Stomach (tissue), 9 donors: ENCODE results near the gene ENTPD2. TPM values are rescaled to one million over a fixed set of nuclear protein-coding genes. Genes with fewer than 3 reads are reported as not detected.

Experiments
- DNase-seq, 2 donors: peaks; one replicate each; pipeline versions ENCODE4 v3.0.0 to v3.0.0-alpha.2; 2013 to 2019
- H3K27ac ChIP-seq, 5 donors: fragments of 200-600 bp in 4 of 5; sonication (generic) in 4 of 5; one replicate each; pipeline ENCODE4 v1.5.1; 2013 to 2019; ENCODE audit warnings: mild to moderate bottlenecking in 1 of 5, moderate library complexity in 1 of 5
- H3K27me3 ChIP-seq, 3 donors: fragments of 200-600 bp; sonication (generic); one replicate each; pipeline ENCODE4 v1.5.1; 2017 to 2019; ENCODE audit warnings: mixed run types in 1 of 3
- H3K36me3 ChIP-seq, 4 donors: fragments of 200-600 bp; sonication (generic); 1 replicate in 3 of 4; 2 replicates in 1 of 4; pipeline ENCODE4 v1.5.1; 2016 to 2019
- H3K4me1 ChIP-seq, 4 donors: fragments of 200-600 bp; sonication (generic); one replicate each; pipeline ENCODE4 v1.5.1; 2016 to 2019
- H3K4me3 ChIP-seq, 4 donors: fragments of 200-600 bp; sonication (generic) in 3 of 4; one replicate each; pipeline ENCODE4 v1.5.1; 2016 to 2019; ENCODE audit warnings: mild to moderate bottlenecking in 1 of 4
- H3K9me3 ChIP-seq, 4 donors: fragments of 200-600 bp; sonication (generic); one replicate each; pipeline ENCODE4 v1.5.1; 2016 to 2019
- EP300 ChIP-seq: sonication (generic); formaldehyde crosslinking; IDR thresholded peaks from one replicate; pipeline ENCODE4 v1.6.1; 2017; ENCODE audit warnings: antibody characterized with exemption
- POLR2A ChIP-seq, 4 donors: fragments of 450-650 bp; IDR thresholded peaks; one replicate each; pipeline ENCODE4 v1.6.1; 2016; ENCODE audit warnings: antibody characterized with exemption in 4 of 4, control low read depth in 2 of 4, mild to moderate bottlenecking in 1 of 4, moderate library complexity in 1 of 4
- POLR2AphosphoS5 ChIP-seq, 3 donors: sonication (generic); formaldehyde crosslinking; IDR thresholded peaks; one replicate each; pipeline ENCODE4 v1.6.1; 2016; ENCODE audit warnings: antibody characterized with exemption in 3 of 3
- WGBS, 5 donors: extraction: QIAGEN DNeasy Blood & Tissue Kit in 3 of 5; methylation state at CpG; one replicate each; pipeline versions ENCODE4 v1.1.5 to v1.1.7; 2013 to 2018; 5-methylcytosine and 5-hydroxymethylcytosine counted together
- intact Hi-C: fragments of 100-400 bp; cut with DNase I; formaldehyde crosslinking; loops from one replicate; pipeline ENCODE4 v1.15.1; 2023; ENCODE audit warnings: low total_unique reads
- polyA plus RNA-seq, 3 donors: library from polyadenylated mRNA; stranded (reverse); fragments of 200-250 nt; gene quantifications; one replicate each; pipeline ENCODE4 v1.2.3, GENCODE V29; 2013
- total RNA-seq, 5 donors: library from RNA; depleted of rRNA; stranded (reverse); fragments of >200 nt; gene quantifications; one replicate each; pipeline versions ENCODE4 v1.1.0 to v1.2.3, GENCODE V29; 2014 to 2016
- TF ChIP-seq, protein P1 (sequence below), 7 experiments: fragments of 450-650 bp in 4 of 7; fragments of 200-600 bp in 3 of 7; sonication (generic) in 3 of 7; IDR thresholded peaks; one replicate each; pipeline ENCODE4 v1.5.1; 2016 to 2019; ENCODE audit warnings: antibody characterized with exemption in 7 of 7, control low read depth in 2 of 7, mild to moderate bottlenecking in 1 of 7
- donor health status: healthy with polysubstance abuse.
- donor health status: Bipolar disorder and iron deficiency.
- donor health status: healthy.

Gene ENTPD2
- total and polyA plus RNA-seq, 8 donors, result 2.0 to 11.3 (median 3.5) TPM; not detected in 1

DNA sequence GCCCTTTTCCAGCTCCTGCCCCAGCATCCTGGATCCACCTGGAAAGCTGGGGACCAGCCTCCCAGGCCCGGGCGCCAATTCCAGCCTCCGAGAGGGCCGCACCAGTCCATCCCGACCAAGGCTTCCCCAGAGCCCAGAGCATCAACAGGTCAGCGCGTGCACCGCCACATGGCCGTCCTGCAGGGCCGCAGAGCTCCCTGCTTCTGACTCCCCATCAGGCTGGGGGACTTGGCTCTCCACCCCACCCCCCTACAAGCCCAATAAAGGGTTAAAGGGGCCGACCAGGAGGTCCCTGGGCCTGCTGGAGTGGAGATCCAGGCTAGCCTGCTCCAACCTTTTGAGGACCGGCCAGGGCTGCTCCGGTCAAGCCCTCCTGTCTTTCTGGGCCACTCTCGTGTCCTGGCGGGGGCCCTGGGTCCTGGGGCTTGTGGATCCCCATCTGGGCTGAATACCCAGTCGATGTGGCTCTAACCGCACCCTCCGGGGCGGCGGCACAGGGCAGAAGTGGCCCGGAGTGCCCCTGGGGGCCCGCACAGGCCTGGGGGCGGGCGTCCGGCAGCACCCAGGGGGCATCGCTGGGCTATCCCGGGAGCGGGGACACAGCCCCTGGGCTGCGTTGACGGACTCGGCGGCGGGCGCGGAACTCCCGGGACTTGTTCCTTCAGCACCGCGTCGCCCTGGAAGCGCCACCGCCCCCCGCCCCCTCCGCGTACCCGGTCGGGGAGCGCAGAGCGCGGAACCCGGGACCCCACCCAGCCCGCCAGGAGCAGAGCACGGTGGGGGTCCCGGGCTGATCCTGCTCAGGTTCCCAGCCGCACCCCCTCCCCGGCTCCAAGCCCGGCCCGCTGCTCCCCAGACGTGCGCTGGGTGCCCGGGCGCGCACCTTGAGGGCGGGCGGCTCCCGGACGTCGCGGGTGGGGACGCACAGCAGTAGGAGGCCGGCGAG, 590 bp downstream of the ENTPD2 start:
- Histone ChIP-seq H3K4me3 (peak overlapping the region; percentile 46 to 61 (median 50)), H3K27me3 (peaks cover 12 to 68% (median 41%) of the 10 kb centered on the region in 3 donors), H3K27ac (peak overlapping the region; percentile 33 to 79 (median 75)), H3K36me3 (no peaks in the 10 kb centered on the region), H3K9me3 (no peaks in the 10 kb centered on the region), H3K4me1 (peaks cover 41 to 69% (median 63%) of the 10 kb centered on the region in 4 donors)
- intact Hi-C loops, result no loop called here
- TF ChIP-seq, protein P1, sequence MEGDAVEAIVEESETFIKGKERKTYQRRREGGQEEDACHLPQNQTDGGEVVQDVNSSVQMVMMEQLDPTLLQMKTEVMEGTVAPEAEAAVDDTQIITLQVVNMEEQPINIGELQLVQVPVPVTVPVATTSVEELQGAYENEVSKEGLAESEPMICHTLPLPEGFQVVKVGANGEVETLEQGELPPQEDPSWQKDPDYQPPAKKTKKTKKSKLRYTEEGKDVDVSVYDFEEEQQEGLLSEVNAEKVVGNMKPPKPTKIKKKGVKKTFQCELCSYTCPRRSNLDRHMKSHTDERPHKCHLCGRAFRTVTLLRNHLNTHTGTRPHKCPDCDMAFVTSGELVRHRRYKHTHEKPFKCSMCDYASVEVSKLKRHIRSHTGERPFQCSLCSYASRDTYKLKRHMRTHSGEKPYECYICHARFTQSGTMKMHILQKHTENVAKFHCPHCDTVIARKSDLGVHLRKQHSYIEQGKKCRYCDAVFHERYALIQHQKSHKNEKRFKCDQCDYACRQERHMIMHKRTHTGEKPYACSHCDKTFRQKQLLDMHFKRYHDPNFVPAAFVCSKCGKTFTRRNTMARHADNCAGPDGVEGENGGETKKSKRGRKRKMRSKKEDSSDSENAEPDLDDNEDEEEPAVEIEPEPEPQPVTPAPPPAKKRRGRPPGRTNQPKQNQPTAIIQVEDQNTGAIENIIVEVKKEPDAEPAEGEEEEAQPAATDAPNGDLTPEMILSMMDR (IDR thresholded peaks at IDR 0.05), result no peak
- TF ChIP-seq POLR2A (IDR thresholded peaks at IDR 0.05), result no peak
- no peak for TF ChIP-seq EP300
- TF ChIP-seq POLR2AphosphoS5 (IDR thresholded peaks at IDR 0.05), result no peak
- WGBS, 5 donors, result 12 to 39% (median 15%) methylated on average over 33 to 71 of the region's 71 CpGs
- peak in 1 of 2 donors; percentile 58 for DNase-seq

DNA sequence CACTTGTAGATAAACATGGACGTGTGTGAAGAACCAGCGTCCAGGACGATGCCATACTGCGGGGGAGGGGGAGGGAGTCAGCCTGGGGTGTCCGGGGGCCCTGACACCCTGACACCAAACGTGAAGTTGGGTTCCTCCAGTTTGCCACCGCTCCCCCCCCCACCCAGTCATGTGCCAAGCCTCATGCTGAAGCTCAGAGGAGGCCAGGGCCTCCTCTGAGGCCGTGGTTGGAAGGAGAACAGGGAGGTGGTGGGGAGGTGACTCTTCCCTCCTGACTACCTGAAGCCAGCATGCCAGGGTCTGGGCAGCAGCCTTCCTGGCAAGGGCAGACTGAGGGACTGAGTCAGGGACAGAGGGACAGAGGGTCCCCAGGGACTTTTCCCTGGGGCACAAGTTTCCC, 1.6 kb downstream of the ENTPD2 start:
- intact Hi-C loops, result no loop called here
- H3K9me3 ChIP-seq, result no peaks in the 10 kb centered on the region
- H3K4me3 ChIP-seq, result no peak overlapping the region
- H3K27ac ChIP-seq, result no peak overlapping the region
- H3K4me1 ChIP-seq, result peaks cover 41 to 61% (median 59%) of the 10 kb centered on the region in 4 donors
- peaks cover 12 to 78% (median 51%) of the 10 kb centered on the region in 3 donors for H3K27me3 ChIP-seq
- no peak for DNase-seq
- H3K36me3 ChIP-seq, result no peaks in the 10 kb centered on the region
- TF ChIP-seq, protein P1 (IDR thresholded peaks at IDR 0.05), result no peak
- no peak for TF ChIP-seq EP300
- no peak for TF ChIP-seq POLR2A (IDR thresholded peaks at IDR 0.05)
- TF ChIP-seq POLR2AphosphoS5 (IDR thresholded peaks at IDR 0.05), result no peak
- whole genome bisulfite sequencing, 5 donors, result 74 to 92% (median 85%) methylated on average over 7 to 8 of the region's 8 CpGs

DNA sequence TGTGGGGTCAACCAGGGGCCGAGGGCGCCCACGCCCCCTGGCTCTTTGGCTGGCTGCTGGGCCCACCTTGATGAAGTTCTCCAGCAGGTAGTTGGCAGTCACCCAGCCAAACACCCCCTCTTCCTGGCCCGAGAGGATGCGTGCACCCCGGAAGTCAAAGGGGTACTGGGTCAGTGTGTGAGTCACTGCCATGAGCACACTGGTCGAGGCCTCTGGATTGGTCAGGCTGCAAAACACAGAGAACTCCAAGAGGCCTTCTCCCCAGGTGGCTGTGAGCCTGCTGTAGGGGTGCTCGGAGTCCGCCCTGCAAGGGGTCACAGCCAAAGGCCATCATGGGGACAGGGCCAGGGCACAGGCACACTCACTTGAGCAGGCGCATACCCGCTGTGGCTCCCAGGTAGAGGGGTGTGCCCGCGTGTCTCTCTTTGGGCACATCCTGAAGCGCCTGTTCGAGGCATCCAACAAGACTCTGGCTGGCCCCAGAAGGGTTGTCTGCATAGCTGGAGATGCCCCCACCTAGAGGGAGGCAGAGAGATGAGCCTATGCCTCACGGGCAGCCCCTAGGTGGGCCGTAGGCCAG, 2.6 kb downstream of the ENTPD2 start:
- Histone ChIP-seq H3K27me3 (peaks cover 12 to 89% (median 59%) of the 10 kb centered on the region in 3 donors), H3K36me3 (no peaks in the 10 kb centered on the region), H3K9me3 (no peaks in the 10 kb centered on the region), H3K27ac (no peak overlapping the region), H3K4me1 (peaks cover 47 to 59% (median 58%) of the 10 kb centered on the region in 4 donors), H3K4me3 (no peak overlapping the region)
- 89 to 100% (median 91%) methylated on average over 7 to 17 of the region's 17 CpGs for WGBS, 5 donors
- intact Hi-C loops, result no loop called here
- DNase-seq, result no peak
- TF ChIP-seq, protein P1 (IDR thresholded peaks at IDR 0.05), result no peak
- TF ChIP-seq POLR2A (IDR thresholded peaks at IDR 0.05), result no peak

DNA sequence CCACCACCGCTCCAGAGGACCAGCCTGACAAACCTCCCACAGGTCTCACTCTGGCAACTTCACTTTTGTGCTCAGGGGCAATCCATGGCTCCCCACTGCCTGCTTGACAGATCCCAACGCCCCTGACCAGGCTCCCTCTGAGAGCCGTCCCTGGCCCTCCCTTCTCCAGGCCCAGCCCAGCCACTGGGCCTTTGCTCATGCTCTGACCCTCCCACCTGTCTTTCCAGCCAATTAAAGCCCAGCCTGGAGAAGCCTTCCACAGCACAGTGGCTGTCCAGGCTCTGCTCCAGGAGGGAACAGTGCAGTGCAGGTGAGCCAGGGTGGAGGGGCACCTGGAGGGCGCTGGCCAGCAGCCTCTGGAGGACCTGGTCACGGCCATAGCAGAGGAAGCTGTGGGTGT, 3.3 kb downstream of the ENTPD2 start:
- H3K27ac ChIP-seq, result no peak overlapping the region
- no peak overlapping the region for H3K4me3 ChIP-seq
- H3K4me1 ChIP-seq, result peaks cover 44 to 57% (median 56%) of the 10 kb centered on the region in 4 donors
- DNase-seq, result no peak
- 67 to 84% (median 79%) methylated on average over 4 to 5 of the region's 5 CpGs for WGBS, 5 donors
- intact Hi-C loops, result no loop called here
- no peaks in the 10 kb centered on the region for H3K36me3 ChIP-seq
- peaks cover 12 to 94% (median 63%) of the 10 kb centered on the region in 3 donors for H3K27me3 ChIP-seq
- no peak for TF ChIP-seq POLR2AphosphoS5 (IDR thresholded peaks at IDR 0.05)
- no peak for TF ChIP-seq EP300
- TF ChIP-seq, protein P1 (IDR thresholded peaks at IDR 0.05), result no peak
- no peak for TF ChIP-seq POLR2A (IDR thresholded peaks at IDR 0.05)
- H3K9me3 ChIP-seq, result no peaks in the 10 kb centered on the region
